ENCODE results near the gene USP9Y.

The USP9Y gene

GRCh38 chrY:12793999-12794398, 93.0 kb downstream of the USP9Y start:
- DNase-seq = no peak

GRCh38 chrY:12808046-12808445, 107.0 kb downstream of the USP9Y start:
- peak; percentile 21 for DNase-seq

- DNase-seq = peak; percentile 40
These were observed 108.0 kb downstream of the USP9Y start for GRCh38 chrY:12809034-12809433.

- no peak for DNase-seq
These were observed 122.4 kb downstream of the USP9Y start for GRCh38 chrY:12823408-12823807.

- peak; percentile 54 for DNase-seq
These were observed 125.8 kb downstream of the USP9Y start for GRCh38 chrY:12826791-12827190.

- no peak for DNase-seq
These were observed 132.3 kb downstream of the USP9Y start for GRCh38 chrY:12833284-12833683.

- DNase-seq = no peak
These were observed 136.5 kb downstream of the USP9Y start for GRCh38 chrY:12837550-12837949.

- no peak for DNase-seq
These were observed 140.3 kb downstream of the USP9Y start for GRCh38 chrY:12841368-12841767.

- no peak for DNase-seq
These were observed 145.8 kb downstream of the USP9Y start for GRCh38 chrY:12846793-12847192.

- DNase-seq = peak; percentile 20
These were observed 154.8 kb downstream of the USP9Y start for GRCh38 chrY:12855791-12856275.

- no peak for DNase-seq
These were observed 166.9 kb downstream of the USP9Y start for GRCh38 chrY:12867960-12868359.

- DNase-seq = no peak
These were observed 195.9 kb downstream of the USP9Y start for GRCh38 chrY:12896973-12897372.

GRCh38 chrY:12898604-12899003, 197.6 kb downstream of the USP9Y start:
- no peak for DNase-seq

- peak; percentile 93 for DNase-seq
These were observed 203.8 kb downstream of the USP9Y start, which contains the start of gene DDX3Y for GRCh38 chrY:12904618-12905516. DDX3Y (plus strand) TSS chrY:12904868; CDS start chrY:12904937, 69 bp downstream.

- DNase-seq = peak; percentile 76
These were observed 204.5 kb downstream of the USP9Y start for GRCh38 chrY:12905517-12905872.

- peak; percentile 10 for DNase-seq
These were observed 204.9 kb downstream of the USP9Y start for GRCh38 chrY:12905895-12906294.
